Omental fat pad (tissue), 4 donors: ENCODE measurements around the gene LINC00237. TPM values are rescaled to one million over a fixed set of nuclear protein-coding genes. Genes with fewer than 3 reads are reported as not detected.

Source experiments
- ATAC-seq: fragments of 150-250 bp; one replicate; pipeline ENCODE4 v1.9.1; 2016; ENCODE audit warnings: mild to moderate bottlenecking, moderate library complexity; ENCODE audit not compliant: low FRiP score
- DNase-seq: peaks from one replicate; pipeline ENCODE4 v3.0.0-alpha.2; 2019; ENCODE audit warnings: low spot score
- CTCF ChIP-seq, 3 donors: fragments of 450-650 bp; IDR thresholded peaks; one replicate each; pipeline ENCODE4 v1.5.1; 2016 to 2017; ENCODE audit warnings: antibody characterized with exemption in 3 of 3, mild to moderate bottlenecking in 3 of 3, moderate library complexity in 2 of 3
- total RNA-seq, 4 donors: library from RNA; depleted of rRNA; stranded (reverse); fragments of >200 nt; gene quantifications; one replicate each; pipeline ENCODE4 v1.1.0, GENCODE V29; 2016

The LINC00237 gene
- total RNA-seq, 4 donors from 2014 or later, result not detected

GRCh38 chr20:21099751-21100577 is 6.2 kb downstream of the LINC00237 start:
- no peak for ATAC-seq
- no peak for DNase-seq
- no peak for TF ChIP-seq CTCF (IDR thresholded peaks at IDR 0.05)

GRCh38 chr20:21096321-21097043 is 9.7 kb downstream of the LINC00237 start:
- no peak for TF ChIP-seq CTCF (IDR thresholded peaks at IDR 0.05)
- no peak for DNase-seq
- ATAC-seq, result no peak

GRCh38 chr20:21092806-21093205 is 13.4 kb downstream of the LINC00237 start:
- DNase-seq (no peak), ATAC-seq (no peak)
- no peak for TF ChIP-seq CTCF (IDR thresholded peaks at IDR 0.05)

- ATAC-seq (no peak), DNase-seq (no peak)
- TF ChIP-seq CTCF (IDR thresholded peaks at IDR 0.05), result no peak
These were observed 15.4 kb downstream of the LINC00237 start for GRCh38 chr20:21090721-21091120.

GRCh38 chr20:21090111-21090618 is 16.0 kb downstream of the LINC00237 start:
- ATAC-seq (no peak), DNase-seq (no peak)
- no peak for TF ChIP-seq CTCF (IDR thresholded peaks at IDR 0.05)

- ATAC-seq (no peak), DNase-seq (no peak)
- TF ChIP-seq CTCF (IDR thresholded peaks at IDR 0.05), result no peak
These were observed 16.8 kb downstream of the LINC00237 start for GRCh38 chr20:21089391-21089790.
